ENCODE data around the gene OGFR.

- TF ChIP-seq EZH2 (IDR thresholded peaks at IDR 0.05; ENCODE audit: borderline replicate concordance, low read depth, low read length, poor library complexity, severe bottlenecking) (no peak), CTCF (conservative IDR thresholded peaks at IDR 0.05; ENCODE audit: low read depth, low read length) (no peak)
Observed at GRCh38 chr20:62822239-62822787, 17.7 kb downstream of the OGFR start.
